GM23338 (cell line): ENCODE results near the gene GRK2. TPM values are rescaled to one million over a fixed set of nuclear protein-coding genes. Genes with fewer than 3 reads are reported as not detected.

Source experiments
- ATAC-seq: fragments of 200-7000 bp; cut with Tn5 transposase; 3 replicates; pipeline ENCODE4 v1.9.1; 2020
- DNase-seq: peaks from one replicate; pipeline ENCODE4 v3.0.0-alpha.2; 2015; ENCODE audit warnings: low spot score
- H2AFZ ChIP-seq: fragments of 200-600 bp; sonication (generic); 2 replicates; pipeline ENCODE4 v1.8.0; 2016; ENCODE audit warnings: antibody characterized with exemption, mild to moderate bottlenecking, moderate library complexity
- H3F3A ChIP-seq: fragments of 200-600 bp; sonication (generic); replicated peaks from 2 replicates; pipeline ENCODE4 v1.8.0; 2017; ENCODE audit warnings: antibody characterized with exemption, mixed run types, low read depth
- H3K27ac ChIP-seq: fragments of 200-600 bp; sonication (generic); 2 replicates; pipeline ENCODE4 v1.6.1; 2016; ENCODE audit warnings: low read depth
- H3K27me3 ChIP-seq: fragments of 200-600 bp; sonication (generic); 2 replicates; pipeline ENCODE4 v1.8.0; 2016; ENCODE audit warnings: mild to moderate bottlenecking, mixed run types, moderate library complexity; ENCODE audit not compliant: insufficient read depth
- H3K36me3 ChIP-seq: fragments of 200-600 bp; sonication (generic); 2 replicates; pipeline ENCODE4 v1.8.0; 2016; ENCODE audit warnings: mild to moderate bottlenecking; ENCODE audit not compliant: insufficient read depth
- H3K4me1 ChIP-seq: fragments of 200-600 bp; sonication (generic); 2 replicates; pipeline ENCODE4 v1.8.0; 2016; ENCODE audit warnings: mild to moderate bottlenecking, moderate library complexity; ENCODE audit not compliant: insufficient read depth
- H3K4me2 ChIP-seq: fragments of 200-600 bp; sonication (generic); 2 replicates; pipeline ENCODE4 v1.7.1; 2017; ENCODE audit warnings: mixed run types
- H3K4me3 ChIP-seq: fragments of 200-600 bp; sonication (generic); 2 replicates; pipeline ENCODE4 v1.6.1; 2016; ENCODE audit warnings: mixed run types
- H3K79me2 ChIP-seq: fragments of 200-600 bp; sonication (generic); replicated peaks from 2 replicates; pipeline ENCODE4 v1.8.0; 2017; ENCODE audit warnings: mild to moderate bottlenecking; ENCODE audit not compliant: insufficient read depth
- H3K9me2 ChIP-seq: fragments of 200-600 bp; sonication (generic); 2 replicates; pipeline ENCODE4 v1.8.0; 2017; ENCODE audit not compliant: insufficient read depth
- H4K20me1 ChIP-seq: fragments of 200-600 bp; sonication (generic); replicated peaks from 2 replicates; pipeline ENCODE4 v1.8.0; 2017; ENCODE audit warnings: mild to moderate bottlenecking; ENCODE audit not compliant: insufficient read depth
- H3K27ac Mint-ChIP-seq: 2 replicates; pipeline ENCODE4 v1.8.0; 2020; ENCODE audit warnings: inconsistent platforms, mild to moderate bottlenecking, moderate library complexity, mixed read lengths
- H3K27me3 Mint-ChIP-seq: 3 replicates; pipeline ENCODE4 v1.8.0; 2022; ENCODE audit warnings: low read depth, mild to moderate bottlenecking, moderate library complexity, mixed read lengths, inconsistent platforms; ENCODE audit not compliant: insufficient read depth, poor library complexity
- H3K36me3 Mint-ChIP-seq: 3 replicates; pipeline ENCODE4 v1.8.0; 2021; ENCODE audit warnings: low read depth, mild to moderate bottlenecking, inconsistent platforms, moderate library complexity, mixed read lengths
- H3K4me1 Mint-ChIP-seq: 3 replicates; pipeline ENCODE4 v1.8.0; 2020; ENCODE audit warnings: mild to moderate bottlenecking, inconsistent platforms, mixed read lengths
- H3K4me3 Mint-ChIP-seq: 3 replicates; pipeline ENCODE4 v1.8.0; 2021; ENCODE audit warnings: moderate library complexity, mild to moderate bottlenecking, inconsistent platforms, mixed read lengths
- H3K9me3 Mint-ChIP-seq: 3 replicates; pipeline ENCODE4 v1.8.0; 2020; ENCODE audit warnings: moderate library complexity, mild to moderate bottlenecking, inconsistent platforms, mixed read lengths
- NANOG ChIP-seq: IDR thresholded peaks from 2 replicates; pipeline ENCODE4 v1.6.1; 2016; ENCODE audit warnings: antibody characterized with exemption, borderline replicate concordance
- STAT1 ChIP-seq: IDR thresholded peaks from one replicate; pipeline ENCODE4 v1.6.1; 2016; ENCODE audit warnings: antibody characterized with exemption; ENCODE audit not compliant: unreplicated experiment
- ZNF114 ChIP-seq: fragments of 250-450 bp; sonication (Bioruptor Pico); IDR thresholded peaks from 2 replicates; pipeline ENCODE4 v1.5.0; 2020; ENCODE audit warnings: mild to moderate bottlenecking, moderate library complexity
- polyA plus RNA-seq: library from polyadenylated mRNA; unstranded; fragments of >200 nt; fragmentation: Nextera tagmentation; extraction: Ambion mirVana; gene quantifications from 2 replicates; pipeline ENCODE4 v1.2.1, GENCODE V29; 2016
- total RNA-seq: library from RNA; depleted of rRNA; stranded (reverse); fragments of >200 nt; shearing (Covaris generic); gene quantifications from 2 replicates; pipeline ENCODE4 v1.2.3, GENCODE V29; 2014
- TF ChIP-seq, protein P1 (sequence below), 2 experiments: fragments of 200-600 bp in 1 of 2; sonication (generic) in 1 of 2; conservative IDR thresholded peaks; 2 replicates each; pipeline versions ENCODE4 v1.5.1 to v1.6.1; 2016 to 2017; ENCODE audit warnings: antibody characterized with exemption in 2 of 2, low read depth in 2 of 2, mild to moderate bottlenecking in 2 of 2, moderate library complexity in 1 of 2
- TF ChIP-seq, protein P2 (sequence below): IDR thresholded peaks from one replicate; pipeline ENCODE4 v1.6.1; 2018; ENCODE audit warnings: antibody characterized with exemption; ENCODE audit not compliant: unreplicated experiment

GRK2 gene
- total and polyA plus RNA-seq, 2 experiments from 2014 or later: 19.5 to 72.5 TPM

DNA sequence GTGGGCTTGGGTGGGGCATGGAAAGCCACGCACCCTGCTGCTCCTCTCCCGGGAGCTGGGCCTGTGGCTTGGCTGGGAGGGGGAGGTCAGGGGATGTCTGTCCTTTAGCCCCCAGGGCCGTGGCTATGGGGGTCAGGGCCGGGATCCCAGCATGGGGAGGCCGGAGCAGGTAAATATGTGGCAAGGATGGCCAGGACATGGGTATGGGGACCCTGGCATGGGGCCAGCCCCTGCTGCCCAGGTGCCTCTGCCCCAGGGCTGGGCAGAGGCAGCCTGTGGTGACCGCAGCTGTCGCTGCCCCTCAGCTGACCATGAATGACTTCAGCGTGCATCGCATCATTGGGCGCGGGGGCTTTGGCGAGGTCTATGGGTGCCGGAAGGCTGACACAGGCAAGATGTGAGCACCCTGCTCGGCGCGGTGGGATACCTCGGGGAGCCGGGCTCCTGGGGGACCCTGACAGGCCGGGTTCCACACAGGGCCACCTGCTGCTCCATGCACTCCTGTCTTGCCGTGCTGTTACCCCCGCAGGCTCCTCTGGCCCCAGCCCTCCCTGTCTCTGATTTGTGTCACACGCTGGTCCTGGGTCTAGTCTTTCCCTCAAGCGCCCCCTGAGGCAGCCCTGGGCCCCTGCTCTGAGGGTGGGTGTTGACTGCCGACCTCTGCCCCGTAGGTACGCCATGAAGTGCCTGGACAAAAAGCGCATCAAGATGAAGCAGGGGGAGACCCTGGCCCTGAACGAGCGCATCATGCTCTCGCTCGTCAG, 14.7 kb downstream of the GRK2 start:
- ATAC-seq: no peak
- peaks cover 7% of the 10 kb centered on the region; the same call in 1 of the 2 replicates for H3K79me2 ChIP-seq
- Mint-ChIP-seq H3K36me3 (peaks cover 34% of the 10 kb centered on the region), H3K4me1 (peaks cover 20% of the 10 kb centered on the region), H3K27me3 (peaks cover 7% of the 10 kb centered on the region), H3K9me3 (no peaks in the 10 kb centered on the region), H3K4me3 (no peak overlapping the region), H3K27ac (no peak overlapping the region)
- TF ChIP-seq STAT1: no peak
- TF ChIP-seq NANOG: no peak
- no peak for TF ChIP-seq ZNF114
- TF ChIP-seq, protein P1, sequence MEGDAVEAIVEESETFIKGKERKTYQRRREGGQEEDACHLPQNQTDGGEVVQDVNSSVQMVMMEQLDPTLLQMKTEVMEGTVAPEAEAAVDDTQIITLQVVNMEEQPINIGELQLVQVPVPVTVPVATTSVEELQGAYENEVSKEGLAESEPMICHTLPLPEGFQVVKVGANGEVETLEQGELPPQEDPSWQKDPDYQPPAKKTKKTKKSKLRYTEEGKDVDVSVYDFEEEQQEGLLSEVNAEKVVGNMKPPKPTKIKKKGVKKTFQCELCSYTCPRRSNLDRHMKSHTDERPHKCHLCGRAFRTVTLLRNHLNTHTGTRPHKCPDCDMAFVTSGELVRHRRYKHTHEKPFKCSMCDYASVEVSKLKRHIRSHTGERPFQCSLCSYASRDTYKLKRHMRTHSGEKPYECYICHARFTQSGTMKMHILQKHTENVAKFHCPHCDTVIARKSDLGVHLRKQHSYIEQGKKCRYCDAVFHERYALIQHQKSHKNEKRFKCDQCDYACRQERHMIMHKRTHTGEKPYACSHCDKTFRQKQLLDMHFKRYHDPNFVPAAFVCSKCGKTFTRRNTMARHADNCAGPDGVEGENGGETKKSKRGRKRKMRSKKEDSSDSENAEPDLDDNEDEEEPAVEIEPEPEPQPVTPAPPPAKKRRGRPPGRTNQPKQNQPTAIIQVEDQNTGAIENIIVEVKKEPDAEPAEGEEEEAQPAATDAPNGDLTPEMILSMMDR (conservative IDR thresholded peaks at IDR 0.05; ENCODE audit: low read depth in 2 of 2): peak in 1 of 2 experiments; percentile 24; a peak in 2 of 4 replicates
- H3K4me3 ChIP-seq: no peak overlapping the region
- H3K9me2 ChIP-seq: no peaks in the 10 kb centered on the region
- H4K20me1 ChIP-seq: no peaks in the 10 kb centered on the region; the same call in 1 of the 2 replicates
- DNase-seq: no peak
- peaks cover 12% of the 10 kb centered on the region; the same call in 1 of the 2 replicates for H3K4me1 ChIP-seq
- no peak overlapping the region for H3K4me2 ChIP-seq
- H3F3A ChIP-seq: peaks cover 11% of the 10 kb centered on the region
- no peaks in the 10 kb centered on the region for H3K27me3 ChIP-seq
- no peak overlapping the region for H3K27ac ChIP-seq
- H3K36me3 ChIP-seq: peaks cover 7% of the 10 kb centered on the region
- H2AFZ ChIP-seq: no peak overlapping the region

DNA sequence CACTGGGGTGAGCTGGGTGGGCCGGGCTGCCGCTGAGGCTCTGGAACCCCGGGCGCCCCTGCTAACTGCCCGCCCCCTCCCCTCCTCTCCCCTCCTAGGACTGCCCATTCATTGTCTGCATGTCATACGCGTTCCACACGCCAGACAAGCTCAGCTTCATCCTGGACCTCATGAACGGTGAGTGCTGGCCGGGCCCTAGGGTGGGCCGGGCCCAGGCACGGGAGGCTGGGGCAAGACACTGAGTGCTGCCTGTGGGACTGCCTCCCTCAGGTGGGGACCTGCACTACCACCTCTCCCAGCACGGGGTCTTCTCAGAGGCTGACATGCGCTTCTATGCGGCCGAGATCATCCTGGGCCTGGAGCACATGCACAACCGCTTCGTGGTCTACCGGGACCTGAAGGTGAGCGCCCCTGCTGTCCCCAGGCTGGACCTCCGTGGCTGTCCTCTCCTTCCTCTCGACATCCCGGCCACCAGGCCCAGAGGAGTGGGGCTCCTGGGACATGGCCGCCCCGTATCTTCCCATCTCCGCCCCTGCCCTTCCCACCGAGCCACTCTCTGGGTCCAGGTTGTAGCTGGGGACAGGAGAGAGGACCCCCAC, 15.4 kb downstream of the GRK2 start:
- H3K9me2 ChIP-seq: no peaks in the 10 kb centered on the region
- H3K36me3 Mint-ChIP-seq: peaks cover 34% of the 10 kb centered on the region
- H4K20me1 ChIP-seq: no peaks in the 10 kb centered on the region; the same call in 1 of the 2 replicates
- H3K27ac Mint-ChIP-seq: no peak overlapping the region
- no peak overlapping the region for H2AFZ ChIP-seq
- peaks cover 6% of the 10 kb centered on the region for H3K27me3 Mint-ChIP-seq
- TF ChIP-seq, protein P1 (conservative IDR thresholded peaks at IDR 0.05; ENCODE audit: low read depth in 2 of 2): 0 out of 4 replicates have a peak, but pooled peaks of 1 of the 2 experiments have one; percentile 4
- TF ChIP-seq, protein P2, sequence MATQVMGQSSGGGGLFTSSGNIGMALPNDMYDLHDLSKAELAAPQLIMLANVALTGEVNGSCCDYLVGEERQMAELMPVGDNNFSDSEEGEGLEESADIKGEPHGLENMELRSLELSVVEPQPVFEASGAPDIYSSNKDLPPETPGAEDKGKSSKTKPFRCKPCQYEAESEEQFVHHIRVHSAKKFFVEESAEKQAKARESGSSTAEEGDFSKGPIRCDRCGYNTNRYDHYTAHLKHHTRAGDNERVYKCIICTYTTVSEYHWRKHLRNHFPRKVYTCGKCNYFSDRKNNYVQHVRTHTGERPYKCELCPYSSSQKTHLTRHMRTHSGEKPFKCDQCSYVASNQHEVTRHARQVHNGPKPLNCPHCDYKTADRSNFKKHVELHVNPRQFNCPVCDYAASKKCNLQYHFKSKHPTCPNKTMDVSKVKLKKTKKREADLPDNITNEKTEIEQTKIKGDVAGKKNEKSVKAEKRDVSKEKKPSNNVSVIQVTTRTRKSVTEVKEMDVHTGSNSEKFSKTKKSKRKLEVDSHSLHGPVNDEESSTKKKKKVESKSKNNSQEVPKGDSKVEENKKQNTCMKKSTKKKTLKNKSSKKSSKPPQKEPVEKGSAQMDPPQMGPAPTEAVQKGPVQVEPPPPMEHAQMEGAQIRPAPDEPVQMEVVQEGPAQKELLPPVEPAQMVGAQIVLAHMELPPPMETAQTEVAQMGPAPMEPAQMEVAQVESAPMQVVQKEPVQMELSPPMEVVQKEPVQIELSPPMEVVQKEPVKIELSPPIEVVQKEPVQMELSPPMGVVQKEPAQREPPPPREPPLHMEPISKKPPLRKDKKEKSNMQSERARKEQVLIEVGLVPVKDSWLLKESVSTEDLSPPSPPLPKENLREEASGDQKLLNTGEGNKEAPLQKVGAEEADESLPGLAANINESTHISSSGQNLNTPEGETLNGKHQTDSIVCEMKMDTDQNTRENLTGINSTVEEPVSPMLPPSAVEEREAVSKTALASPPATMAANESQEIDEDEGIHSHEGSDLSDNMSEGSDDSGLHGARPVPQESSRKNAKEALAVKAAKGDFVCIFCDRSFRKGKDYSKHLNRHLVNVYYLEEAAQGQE: no peak
- H3K4me2 ChIP-seq: no peak overlapping the region
- H3K27me3 ChIP-seq: no peaks in the 10 kb centered on the region
- H3K79me2 ChIP-seq: no peaks in the 10 kb centered on the region; the same call in 1 of the 2 replicates
- H3F3A ChIP-seq: peaks cover 8% of the 10 kb centered on the region
- peaks cover 10% of the 10 kb centered on the region; the same call in 1 of the 2 replicates for H3K4me1 ChIP-seq
- H3K9me3 Mint-ChIP-seq: no peaks in the 10 kb centered on the region
- H3K36me3 ChIP-seq: peaks cover 7% of the 10 kb centered on the region
- H3K4me3 Mint-ChIP-seq: no peak overlapping the region
- no peak overlapping the region for H3K27ac ChIP-seq
- ATAC-seq (no peak), DNase-seq (no peak)
- peaks cover 14% of the 10 kb centered on the region for H3K4me1 Mint-ChIP-seq
- no peak overlapping the region for H3K4me3 ChIP-seq
